NCI-H146 (cell line): Measurements from ENCODE around the gene TIRAP.
"Not testable (repeated sequence)": the region's sequence is repeated elsewhere in the genome, so short reads cannot be mapped to it uniquely, and the experiment has no call there.

Experiments used
- DNase-seq: peaks from one replicate; lab custom pipeline; 2025; lab: John Stamatoyannopoulos, UW

Gene TIRAP

GRCh38 chr11:126288237-126288636, 5.3 kb downstream of the TIRAP start:
- no peak for DNase-seq

- DNase-seq: no peak
These were observed 8.0 kb downstream of the TIRAP start for GRCh38 chr11:126290887-126291286.

- no peak for DNase-seq
These were observed 10.8 kb downstream of the TIRAP start for GRCh38 chr11:126293726-126294125.

GRCh38 chr11:126297004-126297403, 14.1 kb downstream of the TIRAP start:
- no peak for DNase-seq

- peak; percentile 90 for DNase-seq
These were observed 20.9 kb downstream of the TIRAP start, which contains the start of gene DCPS for GRCh38 chr11:126303623-126304456. Gene DCPS (plus strand): TSS chr11:126304060. CDS start chr11:126304081, 21 bp downstream.

- DNase-seq: peak; percentile 36
These were observed 21.7 kb downstream of the TIRAP start for GRCh38 chr11:126304457-126305075.

GRCh38 chr11:126305699-126306098, 22.8 kb downstream of the TIRAP start:
- DNase-seq: no peak

- peak; percentile 29 for DNase-seq
These were observed 24.8 kb downstream of the TIRAP start for GRCh38 chr11:126307706-126308105.

- no peak for DNase-seq
These were observed 25.4 kb downstream of the TIRAP start for GRCh38 chr11:126308271-126308671.

GRCh38 chr11:126308771-126309170, 25.9 kb downstream of the TIRAP start:
- DNase-seq: not testable (repeated sequence)

- DNase-seq: peak; percentile 60
These were observed 27.5 kb downstream of the TIRAP start for GRCh38 chr11:126310200-126310991.

GRCh38 chr11:126310992-126311310, 28.1 kb downstream of the TIRAP start:
- no peak for DNase-seq

GRCh38 chr11:126311401-126312291, 28.8 kb downstream of the TIRAP start:
- DNase-seq: no peak

GRCh38 chr11:126312961-126313360, 30.1 kb downstream of the TIRAP start:
- DNase-seq: no peak

GRCh38 chr11:126313826-126314225, 30.9 kb downstream of the TIRAP start:
- no peak for DNase-seq

- DNase-seq: no peak
These were observed 34.5 kb downstream of the TIRAP start for GRCh38 chr11:126317432-126317755.

GRCh38 chr11:126317756-126318573, 35.1 kb downstream of the TIRAP start:
- DNase-seq: no peak

- no peak for DNase-seq
These were observed 35.9 kb downstream of the TIRAP start for GRCh38 chr11:126318574-126319373.

GRCh38 chr11:126319374-126319740, 36.5 kb downstream of the TIRAP start:
- no peak for DNase-seq

- DNase-seq: no peak
These were observed 40.1 kb downstream of the TIRAP start for GRCh38 chr11:126322996-126323395.
